ENCODE measurements around the gene SGO2. TPM values are rescaled to one million over a fixed set of nuclear protein-coding genes. Genes with fewer than 3 reads are reported as not detected.
"Not testable (repeated sequence)": the region's sequence is repeated elsewhere in the genome, so short reads cannot be mapped to it uniquely, and the experiment has no call there.

The SGO2 gene
- total and polyA plus RNA-seq, 4 experiments from 2014 or later: 1.7 to 4.8 (median 3.4) TPM

DNA sequence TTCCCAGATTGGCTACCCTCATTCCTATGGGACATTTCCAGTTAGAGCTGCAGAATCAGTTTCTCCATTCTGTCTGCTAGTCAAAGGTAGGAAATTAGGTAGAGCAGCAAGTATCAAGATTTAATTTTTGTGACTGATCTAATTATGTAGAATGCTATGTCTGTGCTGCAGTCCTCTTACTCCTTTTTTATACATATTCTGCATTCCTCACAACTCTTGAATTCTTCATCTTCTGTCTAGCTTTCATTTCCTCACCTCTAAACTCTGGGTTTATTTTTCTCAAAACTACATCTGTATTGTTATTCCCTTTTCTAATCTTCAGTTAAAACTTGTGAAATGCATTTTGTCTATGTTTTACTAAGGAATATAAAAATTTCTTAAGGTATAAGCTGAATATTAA lies 8.6 kb downstream of the SGO2 start:
- Mint-ChIP-seq H3K4me1 (no peaks in the 10 kb centered on the region), H3K4me3 (no peak overlapping the region), H3K27me3 (no peaks in the 10 kb centered on the region), H3K27ac (no peak overlapping the region), H3K36me3 (peaks cover under 1 to 1% of the 10 kb centered on the region in 2 donors), H3K9me3 (peaks cover 0 to under 1% (median 0%) of the 10 kb centered on the region in 8 donors)
- no peak for DNase-seq
- no peaks in the 10 kb centered on the region for H3K4me1 ChIP-seq (ENCODE audit: insufficient read depth, low read length)
- no peaks in the 10 kb centered on the region for H3K9me3 ChIP-seq (ENCODE audit: control insufficient read depth in 1 of 2, low read length in 2 of 2)
- ChIA-PET CTCF (ENCODE audit: partially characterized antibody) (interaction anchor here (0.8 kb wide), 1 partner anchor 48 kb away, joined by 3 read pairs; no protein-coding TSS in a partner anchor), POLR2A (ENCODE audit: partially characterized antibody) (no interaction called here)
- H3K4me3 ChIP-seq (ENCODE audit: low read length in 2 of 2): no peak overlapping the region
- intact Hi-C loops (cut with micrococcal nuclease): no loop called here
- H3K27ac ChIP-seq (ENCODE audit: low read depth, low read length): no peak overlapping the region
- H3K36me3 ChIP-seq (ENCODE audit: insufficient read depth, low read length): no peaks in the 10 kb centered on the region
- H3K27me3 ChIP-seq (ENCODE audit: insufficient read depth, low read length): no peaks in the 10 kb centered on the region

DNA sequence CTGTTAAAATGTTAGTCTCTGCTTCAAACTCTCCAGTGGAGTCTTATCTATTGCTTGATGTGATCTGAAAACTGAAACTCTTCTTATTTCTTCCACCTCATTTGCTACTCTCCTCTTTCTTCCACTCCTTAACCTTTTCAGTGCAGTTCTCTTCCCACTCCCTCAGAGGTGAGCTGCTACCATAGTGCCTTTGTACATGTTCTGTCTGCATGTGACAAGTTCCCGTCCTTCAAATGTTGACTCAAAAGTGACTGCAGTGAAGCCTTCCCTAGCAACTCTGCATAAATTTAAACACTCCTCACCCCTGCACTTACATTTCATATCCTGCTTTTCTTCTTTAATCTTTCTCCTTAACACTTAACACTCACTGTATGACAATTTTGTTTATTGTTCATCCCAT lies 12.1 kb downstream of the SGO2 start:
- ChIA-PET CTCF (ENCODE audit: partially characterized antibody) (interaction anchor here (1.1 kb wide), 1 partner anchor 13 kb away, joined by 3 read pairs; no protein-coding TSS in a partner anchor), POLR2A (ENCODE audit: partially characterized antibody) (no interaction called here)
- no peak for DNase-seq
- H3K9me3 ChIP-seq (ENCODE audit: control insufficient read depth in 1 of 2, low read length in 2 of 2): no peaks in the 10 kb centered on the region
- peaks cover 9 to 21% of the 10 kb centered on the region in 2 donors for H3K36me3 Mint-ChIP-seq
- H3K4me1 ChIP-seq (ENCODE audit: insufficient read depth, low read length): no peaks in the 10 kb centered on the region
- H3K36me3 ChIP-seq (ENCODE audit: insufficient read depth, low read length): no peaks in the 10 kb centered on the region
- no peak overlapping the region for H3K27ac ChIP-seq (ENCODE audit: low read depth, low read length)
- no peak overlapping the region for H3K4me3 ChIP-seq (ENCODE audit: low read length in 2 of 2)
- H3K9me3 Mint-ChIP-seq: peaks cover 0 to 9% (median 5%) of the 10 kb centered on the region in 8 donors
- H3K4me1 Mint-ChIP-seq: no peaks in the 10 kb centered on the region
- H3K27me3 Mint-ChIP-seq: no peaks in the 10 kb centered on the region
- intact Hi-C loops (cut with micrococcal nuclease): no loop called here
- no peak overlapping the region for H3K4me3 Mint-ChIP-seq
- H3K27me3 ChIP-seq (ENCODE audit: insufficient read depth, low read length): no peaks in the 10 kb centered on the region
- no peak overlapping the region for H3K27ac Mint-ChIP-seq

DNA sequence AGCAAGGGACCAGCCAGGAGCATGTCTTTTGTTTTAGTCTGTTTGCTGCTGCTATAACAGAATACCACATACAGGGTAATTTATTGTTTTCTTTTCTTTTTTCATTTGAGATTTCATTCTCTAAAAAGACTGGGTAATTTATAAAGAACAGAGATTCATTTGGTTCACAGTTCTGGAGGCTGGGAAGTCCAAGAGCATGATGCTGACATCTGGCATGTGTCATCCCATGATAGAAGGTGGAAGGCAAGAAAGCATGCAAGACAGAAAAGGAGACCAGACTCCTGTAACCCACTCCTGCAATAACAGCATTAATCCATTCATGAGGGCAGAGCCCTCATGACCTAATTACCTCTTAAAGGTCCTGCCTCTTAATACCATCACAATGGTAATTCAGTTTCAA lies 14.8 kb downstream of the SGO2 start:
- H3K4me1 Mint-ChIP-seq: no peaks in the 10 kb centered on the region
- H3K4me3 ChIP-seq (ENCODE audit: low read length in 2 of 2): no peak overlapping the region
- peaks cover 0 to 9% (median 5%) of the 10 kb centered on the region in 8 donors for H3K9me3 Mint-ChIP-seq
- no peaks in the 10 kb centered on the region for H3K9me3 ChIP-seq (ENCODE audit: control insufficient read depth in 1 of 2, low read length in 2 of 2)
- no peaks in the 10 kb centered on the region for H3K36me3 ChIP-seq (ENCODE audit: insufficient read depth, low read length)
- DNase-seq: no peak
- H3K27me3 ChIP-seq (ENCODE audit: insufficient read depth, low read length): no peaks in the 10 kb centered on the region
- intact Hi-C loops (cut with micrococcal nuclease): no loop called here
- H3K27me3 Mint-ChIP-seq: no peaks in the 10 kb centered on the region
- no peak overlapping the region for H3K27ac ChIP-seq (ENCODE audit: low read depth, low read length)
- CTCF ChIA-PET (ENCODE audit: partially characterized antibody): no interaction called here
- peaks cover 9 to 35% of the 10 kb centered on the region in 2 donors for H3K36me3 Mint-ChIP-seq
- no peak overlapping the region for H3K4me3 Mint-ChIP-seq
- POLR2A ChIA-PET (ENCODE audit: partially characterized antibody): no interaction called here
- H3K27ac Mint-ChIP-seq: no peak overlapping the region
- no peaks in the 10 kb centered on the region for H3K4me1 ChIP-seq (ENCODE audit: insufficient read depth, low read length)

DNA sequence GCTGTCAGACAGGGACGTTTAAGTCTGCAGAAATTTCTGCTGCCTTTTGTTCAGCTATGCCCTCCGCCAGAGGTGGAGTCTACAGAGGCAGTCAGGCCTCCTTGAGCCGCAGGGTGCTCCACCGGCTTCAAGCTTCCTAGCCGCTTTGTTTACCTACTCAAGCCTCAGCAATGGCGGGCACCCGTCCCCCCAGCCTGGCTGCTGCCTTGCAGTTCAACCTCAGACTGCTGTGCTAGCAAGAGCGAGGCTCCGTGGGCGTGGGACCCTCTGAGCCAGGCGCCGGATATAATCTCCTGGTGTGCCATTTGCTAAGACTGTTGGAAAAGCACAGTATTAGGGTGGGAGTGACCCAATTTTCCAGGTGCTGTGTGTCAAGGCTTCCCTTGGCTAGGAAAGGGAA lies 40.6 kb downstream of the SGO2 start:
- H3K4me1 Mint-ChIP-seq; H3K4me3 Mint-ChIP-seq; H3K27ac Mint-ChIP-seq; POLR2A ChIA-PET (ENCODE audit: partially characterized antibody); H3K9me3 ChIP-seq (ENCODE audit: control insufficient read depth in 1 of 2, low read length in 2 of 2); H3K27ac ChIP-seq (ENCODE audit: low read depth, low read length); H3K9me3 Mint-ChIP-seq; intact Hi-C loops (cut with micrococcal nuclease); H3K36me3 ChIP-seq (ENCODE audit: insufficient read depth, low read length); DNase-seq; H3K27me3 ChIP-seq (ENCODE audit: insufficient read depth, low read length); CTCF ChIA-PET (ENCODE audit: partially characterized antibody); H3K4me1 ChIP-seq (ENCODE audit: insufficient read depth, low read length); H3K27me3 Mint-ChIP-seq; H3K4me3 ChIP-seq (ENCODE audit: low read length in 2 of 2): not testable (repeated sequence)
- peaks cover 0 to 12% of the 10 kb centered on the region in 2 donors for H3K36me3 Mint-ChIP-seq

DNA sequence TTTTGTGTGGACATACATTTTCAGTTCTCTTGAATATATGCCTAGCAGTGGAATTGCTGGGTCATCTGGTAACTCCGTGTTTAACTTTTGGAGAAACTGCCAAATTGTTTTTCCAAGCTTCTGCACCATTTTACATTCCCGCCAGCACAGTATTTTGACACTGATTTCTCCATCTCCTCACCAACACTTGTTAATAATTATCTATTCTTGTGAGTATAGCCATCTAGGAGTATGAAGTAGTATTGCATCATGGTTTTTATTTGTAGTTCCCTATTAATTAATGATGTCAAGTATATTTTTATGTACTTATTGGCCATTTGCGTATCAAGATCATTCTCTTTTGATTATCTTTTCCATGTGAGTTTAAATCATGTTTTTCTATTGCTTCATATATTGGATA lies 41.9 kb downstream of the SGO2 start:
- Mint-ChIP-seq H3K27me3 (no peaks in the 10 kb centered on the region), H3K4me3 (no peak overlapping the region), H3K27ac (no peak overlapping the region), H3K9me3 (peaks cover 0 to 6% (median 0%) of the 10 kb centered on the region in 8 donors), H3K36me3 (peaks cover 0 to 12% of the 10 kb centered on the region in 2 donors), H3K4me1 (no peaks in the 10 kb centered on the region)
- H3K36me3 ChIP-seq (ENCODE audit: insufficient read depth, low read length): no peaks in the 10 kb centered on the region
- ChIA-PET POLR2A (ENCODE audit: partially characterized antibody) (no interaction called here), CTCF (ENCODE audit: partially characterized antibody) (interaction anchor here (1.0 kb wide), 1 partner anchor 11 kb away, joined by 3 read pairs; no protein-coding TSS in a partner anchor)
- H3K9me3 ChIP-seq (ENCODE audit: control insufficient read depth in 1 of 2, low read length in 2 of 2): no peaks in the 10 kb centered on the region
- intact Hi-C loops (cut with micrococcal nuclease): no loop called here
- DNase-seq: no peak
- no peaks in the 10 kb centered on the region for H3K27me3 ChIP-seq (ENCODE audit: insufficient read depth, low read length)
- H3K4me3 ChIP-seq (ENCODE audit: low read length in 2 of 2): no peak overlapping the region
- no peaks in the 10 kb centered on the region for H3K4me1 ChIP-seq (ENCODE audit: insufficient read depth, low read length)
- no peak overlapping the region for H3K27ac ChIP-seq (ENCODE audit: low read depth, low read length)

DNA sequence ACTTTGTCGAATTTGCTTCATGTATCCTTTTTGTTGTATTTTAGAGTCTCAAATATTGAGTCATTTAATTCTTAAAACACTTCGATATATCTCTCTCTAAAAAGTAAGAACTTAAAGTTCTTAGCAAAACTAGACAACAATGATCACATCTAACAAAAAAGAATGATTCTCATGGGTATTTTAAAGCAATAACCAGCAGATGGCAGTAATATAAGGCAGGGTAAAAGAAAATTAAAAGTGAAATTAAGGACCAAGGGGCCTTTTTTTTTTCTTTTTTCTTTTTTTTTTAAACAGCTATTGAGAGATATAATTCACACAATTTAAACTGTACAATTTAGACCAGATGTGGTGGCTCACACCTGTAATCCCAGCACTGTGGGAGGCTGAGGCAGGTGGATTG lies 50.0 kb downstream of the SGO2 start:
- Histone ChIP-seq H3K27ac (ENCODE audit: low read depth, low read length) (no peak overlapping the region), H3K27me3 (ENCODE audit: insufficient read depth, low read length) (no peaks in the 10 kb centered on the region), H3K9me3 (ENCODE audit: control insufficient read depth in 1 of 2, low read length in 2 of 2) (no peaks in the 10 kb centered on the region), H3K4me3 (ENCODE audit: low read length in 2 of 2) (no peak overlapping the region), H3K4me1 (ENCODE audit: insufficient read depth, low read length) (no peaks in the 10 kb centered on the region), H3K36me3 (ENCODE audit: insufficient read depth, low read length) (no peaks in the 10 kb centered on the region)
- intact Hi-C loops (cut with micrococcal nuclease): loop anchor here (1.0 to 2.0 kb wide), 3 partner anchors 127 to 493 kb away; no protein-coding TSS in a partner anchor
- Mint-ChIP-seq H3K4me1 (peaks cover 0 to 4% (median under 1%) of the 10 kb centered on the region in 4 donors), H3K36me3 (peaks cover 0 to 4% of the 10 kb centered on the region in 2 donors), H3K27me3 (no peaks in the 10 kb centered on the region), H3K4me3 (no peak overlapping the region), H3K27ac (peak overlapping the region in 1 of 7 donors; percentile 14), H3K9me3 (no peaks in the 10 kb centered on the region)
- peak in 3 of 5 donors; percentile 10 to 23 (median 18) for DNase-seq
- ChIA-PET CTCF (ENCODE audit: partially characterized antibody) (interaction anchor here (0.8 to 1.2 kb wide), 2 partner anchors 10 to 12 kb away, joined by 3 to 5 read pairs; partner anchors contain the start of gene AOX1), POLR2A (ENCODE audit: partially characterized antibody) (no interaction called here)

DNA sequence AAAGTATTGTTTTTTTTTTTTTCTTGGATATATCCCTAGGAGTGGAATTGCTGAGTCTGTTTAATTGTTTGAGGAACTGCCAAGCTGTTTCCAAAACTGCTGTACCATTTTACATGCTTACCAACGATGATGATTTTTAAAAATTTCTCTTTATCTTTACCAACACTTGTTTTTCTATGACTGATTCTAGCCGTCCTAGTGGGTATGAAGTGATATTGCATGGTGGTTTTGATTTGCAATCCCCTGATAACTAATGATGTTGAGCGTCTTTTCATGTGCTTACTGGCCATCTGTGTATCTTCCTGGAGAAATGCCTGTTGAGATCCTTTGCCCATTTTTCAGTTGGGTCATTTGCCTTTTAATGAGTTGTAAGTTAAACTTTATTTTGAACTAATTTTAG lies 51.0 kb downstream of the SGO2 start:
- no peak overlapping the region for H3K4me3 Mint-ChIP-seq
- POLR2A ChIA-PET (ENCODE audit: partially characterized antibody): no interaction called here
- Histone ChIP-seq H3K27ac (ENCODE audit: low read depth, low read length) (no peak overlapping the region), H3K27me3 (ENCODE audit: insufficient read depth, low read length) (no peaks in the 10 kb centered on the region), H3K4me3 (ENCODE audit: low read length in 2 of 2) (no peak overlapping the region), H3K36me3 (ENCODE audit: insufficient read depth, low read length) (no peaks in the 10 kb centered on the region), H3K4me1 (ENCODE audit: insufficient read depth, low read length) (no peaks in the 10 kb centered on the region), H3K9me3 (ENCODE audit: control insufficient read depth in 1 of 2, low read length in 2 of 2) (no peaks in the 10 kb centered on the region)
- H3K36me3 Mint-ChIP-seq: no peaks in the 10 kb centered on the region
- no peaks in the 10 kb centered on the region for H3K9me3 Mint-ChIP-seq
- CTCF ChIA-PET (ENCODE audit: partially characterized antibody): no interaction called here
- H3K27me3 Mint-ChIP-seq: no peaks in the 10 kb centered on the region
- intact Hi-C loops (cut with micrococcal nuclease): loop anchor here (2.0 kb wide), 1 partner anchor 492 kb away; no protein-coding TSS in a partner anchor
- no peak overlapping the region for H3K27ac Mint-ChIP-seq
- DNase-seq: no peak
- H3K4me1 Mint-ChIP-seq: peaks cover 0 to 4% (median under 1%) of the 10 kb centered on the region in 4 donors

All from CD4-positive, alpha-beta memory T cell (primary cell).